ENCODE data around the gene ITGB5.

DNA sequence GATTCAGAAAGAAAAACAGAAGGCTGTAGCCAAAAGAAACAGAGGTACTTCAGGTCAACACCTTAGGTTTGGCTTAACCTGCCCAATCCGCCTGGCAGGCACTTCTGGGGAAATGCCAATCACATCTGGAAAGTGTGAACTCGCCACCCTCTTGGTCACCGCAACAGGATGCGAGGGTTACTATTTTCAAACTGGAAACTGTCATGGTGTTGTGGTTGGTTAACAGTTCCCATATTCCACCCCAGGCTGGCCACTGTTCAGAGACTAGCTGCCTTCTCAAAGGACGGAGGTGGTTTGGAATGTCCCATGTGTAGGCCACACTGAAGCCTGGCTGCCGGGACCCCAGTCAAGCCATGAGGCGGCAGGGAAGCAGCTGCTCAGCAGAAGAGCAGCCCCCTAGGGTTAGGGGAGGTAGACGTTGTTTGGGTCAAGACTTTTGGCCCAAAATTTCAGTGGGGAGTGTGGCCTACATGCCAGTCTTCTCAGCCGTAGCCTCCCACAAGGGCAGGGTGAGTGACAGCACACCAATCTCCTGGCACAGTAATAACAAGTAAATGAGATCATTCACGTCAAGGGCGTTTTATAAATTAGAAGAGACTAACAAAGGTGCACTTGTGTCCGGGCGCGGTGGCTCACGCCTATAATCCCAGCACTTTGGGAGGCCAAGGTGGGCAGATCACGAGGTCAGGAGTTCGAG is 102.3 kb downstream of the ITGB5 start:
- TF ChIP-seq, protein P1, sequence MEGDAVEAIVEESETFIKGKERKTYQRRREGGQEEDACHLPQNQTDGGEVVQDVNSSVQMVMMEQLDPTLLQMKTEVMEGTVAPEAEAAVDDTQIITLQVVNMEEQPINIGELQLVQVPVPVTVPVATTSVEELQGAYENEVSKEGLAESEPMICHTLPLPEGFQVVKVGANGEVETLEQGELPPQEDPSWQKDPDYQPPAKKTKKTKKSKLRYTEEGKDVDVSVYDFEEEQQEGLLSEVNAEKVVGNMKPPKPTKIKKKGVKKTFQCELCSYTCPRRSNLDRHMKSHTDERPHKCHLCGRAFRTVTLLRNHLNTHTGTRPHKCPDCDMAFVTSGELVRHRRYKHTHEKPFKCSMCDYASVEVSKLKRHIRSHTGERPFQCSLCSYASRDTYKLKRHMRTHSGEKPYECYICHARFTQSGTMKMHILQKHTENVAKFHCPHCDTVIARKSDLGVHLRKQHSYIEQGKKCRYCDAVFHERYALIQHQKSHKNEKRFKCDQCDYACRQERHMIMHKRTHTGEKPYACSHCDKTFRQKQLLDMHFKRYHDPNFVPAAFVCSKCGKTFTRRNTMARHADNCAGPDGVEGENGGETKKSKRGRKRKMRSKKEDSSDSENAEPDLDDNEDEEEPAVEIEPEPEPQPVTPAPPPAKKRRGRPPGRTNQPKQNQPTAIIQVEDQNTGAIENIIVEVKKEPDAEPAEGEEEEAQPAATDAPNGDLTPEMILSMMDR (IDR thresholded peaks at IDR 0.05) = no peak
- TF ChIP-seq POLR2A (IDR thresholded peaks at IDR 0.05) = no peak
